HL-60 (cell line): Measurements from ENCODE around the gene VWA2.

ENCODE experiments used
- CTCF ChIP-seq: IDR thresholded peaks from one replicate; pipeline ENCODE4 v1.5.1; 2011; ENCODE audit warnings: low read length, control low read depth, inconsistent platforms; ENCODE audit not compliant: insufficient read depth
- GABPA ChIP-seq: IDR thresholded peaks from 2 replicates; pipeline ENCODE4 v1.6.1; 2012; ENCODE audit warnings: low read depth
- POLR2AphosphoS5 ChIP-seq: IDR thresholded peaks from 2 replicates; pipeline ENCODE4 v1.6.1; 2012; ENCODE audit warnings: low read depth
- REST ChIP-seq: IDR thresholded peaks from 2 replicates; pipeline ENCODE4 v1.6.1; 2012; ENCODE audit warnings: low read depth; ENCODE audit not compliant: insufficient replicate concordance
- SPI1 ChIP-seq: IDR thresholded peaks from 2 replicates; pipeline ENCODE4 v1.6.1; 2012; ENCODE audit warnings: low read depth, mild to moderate bottlenecking, borderline replicate concordance

DNA sequence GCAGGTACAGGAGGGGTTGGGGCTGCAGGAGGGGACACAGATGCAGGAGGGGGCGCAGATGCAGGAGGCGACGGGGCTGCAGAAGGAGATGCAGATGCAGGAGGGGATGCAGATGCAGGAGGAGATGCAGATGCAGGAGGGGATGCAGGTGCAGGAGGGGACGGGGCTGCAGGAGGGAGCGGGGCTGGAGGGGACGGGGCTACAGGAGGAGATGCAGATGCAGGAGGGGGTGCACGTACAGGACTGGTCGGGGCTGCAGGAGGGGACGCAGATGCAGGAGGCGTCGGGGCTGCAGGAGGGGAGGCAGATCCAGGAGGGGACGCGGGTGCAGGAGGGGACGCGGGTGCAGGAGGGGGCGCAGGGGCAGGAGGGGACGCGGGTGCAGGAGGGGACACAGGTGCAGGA is 66.5 kb downstream of the VWA2 start:
- TF ChIP-seq CTCF = no peak
- TF ChIP-seq SPI1 = no peak
- TF ChIP-seq REST = no peak
- no peak for TF ChIP-seq POLR2AphosphoS5
- no peak for TF ChIP-seq GABPA
